HFFc6 (cell line): ENCODE results near the gene CCDC197. TPM values are rescaled to one million over a fixed set of nuclear protein-coding genes. Genes with fewer than 3 reads are reported as not detected.

Experiments used
- DNase-seq: peaks from one replicate; pipeline ENCODE4 v3.0.0-alpha.2; 2018
- H3K27ac Mint-ChIP-seq: 2 replicates; pipeline ENCODE4 v1.8.0; 2020; ENCODE audit warnings: mild to moderate bottlenecking, mixed read lengths
- H3K27me3 Mint-ChIP-seq: 2 replicates; pipeline ENCODE4 v1.8.0; 2021; ENCODE audit warnings: mild to moderate bottlenecking, moderate library complexity, mixed read lengths; ENCODE audit not compliant: insufficient read depth
- H3K36me3 Mint-ChIP-seq: 2 replicates; pipeline ENCODE4 v1.8.0; 2021; ENCODE audit warnings: low read depth, mixed read lengths
- H3K4me1 Mint-ChIP-seq: 2 replicates; pipeline ENCODE4 v1.8.0; 2020; ENCODE audit warnings: low read depth, mixed read lengths
- H3K4me3 Mint-ChIP-seq: 2 replicates; pipeline ENCODE4 v1.8.0; 2020; ENCODE audit warnings: mild to moderate bottlenecking, moderate library complexity, mixed read lengths
- H3K9me3 Mint-ChIP-seq: 2 replicates; pipeline ENCODE4 v1.8.0; 2020; ENCODE audit warnings: mild to moderate bottlenecking, mixed read lengths
- total RNA-seq, 6 experiments: library from RNA; stranded (reverse); fragmentation: NEBNext Ultra II Directional; extraction: Animal tissue kit (Norgen Biotek cat#: 25700); gene quantifications; 2 replicates in 1 of 6; 3 replicates in 5 of 6; pipeline ENCODE4 v1.2.3, GENCODE V29; 2021
- TF ChIP-seq, protein P1 (sequence below): fragments of 200-600 bp; sonication (generic); IDR thresholded peaks from 2 replicates; pipeline ENCODE4 v1.5.0; 2021; ENCODE audit warnings: antibody characterized with exemption, mild to moderate bottlenecking

CCDC197 gene
- total RNA-seq, 6 experiments from 2014 or later = not detected

DNA sequence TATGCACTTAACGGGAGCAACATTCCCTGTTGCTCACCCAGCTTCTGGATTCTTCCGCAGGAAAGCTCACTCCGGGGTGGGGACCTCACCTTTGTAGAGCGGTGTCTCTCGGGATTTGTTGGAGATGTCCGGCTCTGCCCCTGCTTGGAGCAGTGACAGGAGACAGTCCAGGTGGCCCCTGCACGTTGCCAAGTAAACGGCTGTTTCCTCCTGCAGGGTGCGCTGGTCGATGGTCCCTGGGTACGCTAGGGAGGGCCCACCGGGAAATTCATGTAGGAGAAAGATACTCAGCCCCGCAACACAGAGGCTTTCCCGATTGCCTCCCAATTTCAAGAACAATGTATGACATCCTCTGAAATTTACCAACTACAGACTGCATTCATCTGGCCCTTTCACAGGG, 43.8 kb upstream of the CCDC197 start:
- Mint-ChIP-seq H3K4me3 (no peak overlapping the region), H3K36me3 (no peaks in the 10 kb centered on the region), H3K9me3 (no peaks in the 10 kb centered on the region), H3K4me1 (no peaks in the 10 kb centered on the region), H3K27ac (no peak overlapping the region), H3K27me3 (peaks cover 10% of the 10 kb centered on the region)
- TF ChIP-seq, protein P1, sequence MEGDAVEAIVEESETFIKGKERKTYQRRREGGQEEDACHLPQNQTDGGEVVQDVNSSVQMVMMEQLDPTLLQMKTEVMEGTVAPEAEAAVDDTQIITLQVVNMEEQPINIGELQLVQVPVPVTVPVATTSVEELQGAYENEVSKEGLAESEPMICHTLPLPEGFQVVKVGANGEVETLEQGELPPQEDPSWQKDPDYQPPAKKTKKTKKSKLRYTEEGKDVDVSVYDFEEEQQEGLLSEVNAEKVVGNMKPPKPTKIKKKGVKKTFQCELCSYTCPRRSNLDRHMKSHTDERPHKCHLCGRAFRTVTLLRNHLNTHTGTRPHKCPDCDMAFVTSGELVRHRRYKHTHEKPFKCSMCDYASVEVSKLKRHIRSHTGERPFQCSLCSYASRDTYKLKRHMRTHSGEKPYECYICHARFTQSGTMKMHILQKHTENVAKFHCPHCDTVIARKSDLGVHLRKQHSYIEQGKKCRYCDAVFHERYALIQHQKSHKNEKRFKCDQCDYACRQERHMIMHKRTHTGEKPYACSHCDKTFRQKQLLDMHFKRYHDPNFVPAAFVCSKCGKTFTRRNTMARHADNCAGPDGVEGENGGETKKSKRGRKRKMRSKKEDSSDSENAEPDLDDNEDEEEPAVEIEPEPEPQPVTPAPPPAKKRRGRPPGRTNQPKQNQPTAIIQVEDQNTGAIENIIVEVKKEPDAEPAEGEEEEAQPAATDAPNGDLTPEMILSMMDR = no peak; the same call in 1 of the 2 replicates
- DNase-seq = no peak

DNA sequence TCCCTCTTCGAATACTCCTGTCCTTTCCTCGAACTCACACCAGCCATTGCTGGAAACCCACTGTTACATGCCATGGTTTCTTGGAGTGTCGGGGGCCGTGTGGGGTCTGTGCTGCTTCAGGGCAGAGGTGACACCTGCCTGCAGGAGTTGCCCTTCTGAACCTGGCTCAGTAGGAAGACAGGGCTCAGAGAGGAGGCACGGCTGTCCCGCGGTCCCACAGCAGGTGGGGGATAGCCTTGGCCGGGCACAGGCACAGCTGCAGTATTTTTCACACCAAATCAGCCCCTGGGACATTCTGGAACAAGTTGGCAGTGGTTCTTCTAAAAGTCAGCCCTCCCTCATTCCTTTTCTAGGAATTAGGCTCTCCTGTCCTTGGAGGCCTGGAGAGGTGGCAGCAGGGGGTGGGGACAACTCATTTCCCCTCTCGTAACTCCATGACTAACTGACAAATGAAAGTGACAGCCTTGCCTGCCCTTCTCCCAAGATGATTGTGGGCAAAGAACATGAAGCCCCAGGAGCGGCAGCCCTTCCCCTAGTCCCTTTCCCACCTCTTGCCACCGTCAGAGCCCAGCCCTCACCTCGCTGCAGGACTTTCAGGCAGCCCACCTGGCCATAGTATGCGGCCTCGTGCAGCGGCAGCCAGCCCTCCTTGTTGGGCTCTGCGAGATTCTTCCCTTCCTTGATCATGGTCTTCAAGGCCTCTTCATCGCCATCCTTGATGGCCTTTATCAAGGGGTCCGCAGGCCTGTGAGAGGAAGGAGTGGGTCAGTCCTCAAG, 43.2 kb upstream of the CCDC197 start:
- DNase-seq = no peak
- Mint-ChIP-seq H3K4me3 (no peak overlapping the region), H3K4me1 (peaks cover 3% of the 10 kb centered on the region), H3K9me3 (no peaks in the 10 kb centered on the region), H3K36me3 (no peaks in the 10 kb centered on the region), H3K27ac (no peak overlapping the region), H3K27me3 (peaks cover 10% of the 10 kb centered on the region)
- TF ChIP-seq, protein P1 = no peak

DNA sequence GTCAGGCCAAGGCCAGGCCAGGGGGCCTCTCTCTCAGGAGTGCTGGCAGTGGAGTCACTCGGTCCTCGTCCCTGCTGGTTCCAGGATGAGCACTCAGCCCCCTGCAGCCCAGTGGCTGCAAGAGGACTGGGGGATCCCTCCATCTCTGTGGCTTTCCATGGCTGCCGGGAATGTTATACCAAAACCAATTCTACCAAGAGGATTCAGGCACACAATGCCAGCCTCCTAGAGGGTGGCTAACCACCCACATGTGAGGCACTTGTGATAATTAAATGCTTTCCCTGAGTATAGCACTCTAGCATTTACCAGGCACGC, 42.6 kb upstream of the CCDC197 start:
- peaks cover 8% of the 10 kb centered on the region for H3K4me1 Mint-ChIP-seq

DNA sequence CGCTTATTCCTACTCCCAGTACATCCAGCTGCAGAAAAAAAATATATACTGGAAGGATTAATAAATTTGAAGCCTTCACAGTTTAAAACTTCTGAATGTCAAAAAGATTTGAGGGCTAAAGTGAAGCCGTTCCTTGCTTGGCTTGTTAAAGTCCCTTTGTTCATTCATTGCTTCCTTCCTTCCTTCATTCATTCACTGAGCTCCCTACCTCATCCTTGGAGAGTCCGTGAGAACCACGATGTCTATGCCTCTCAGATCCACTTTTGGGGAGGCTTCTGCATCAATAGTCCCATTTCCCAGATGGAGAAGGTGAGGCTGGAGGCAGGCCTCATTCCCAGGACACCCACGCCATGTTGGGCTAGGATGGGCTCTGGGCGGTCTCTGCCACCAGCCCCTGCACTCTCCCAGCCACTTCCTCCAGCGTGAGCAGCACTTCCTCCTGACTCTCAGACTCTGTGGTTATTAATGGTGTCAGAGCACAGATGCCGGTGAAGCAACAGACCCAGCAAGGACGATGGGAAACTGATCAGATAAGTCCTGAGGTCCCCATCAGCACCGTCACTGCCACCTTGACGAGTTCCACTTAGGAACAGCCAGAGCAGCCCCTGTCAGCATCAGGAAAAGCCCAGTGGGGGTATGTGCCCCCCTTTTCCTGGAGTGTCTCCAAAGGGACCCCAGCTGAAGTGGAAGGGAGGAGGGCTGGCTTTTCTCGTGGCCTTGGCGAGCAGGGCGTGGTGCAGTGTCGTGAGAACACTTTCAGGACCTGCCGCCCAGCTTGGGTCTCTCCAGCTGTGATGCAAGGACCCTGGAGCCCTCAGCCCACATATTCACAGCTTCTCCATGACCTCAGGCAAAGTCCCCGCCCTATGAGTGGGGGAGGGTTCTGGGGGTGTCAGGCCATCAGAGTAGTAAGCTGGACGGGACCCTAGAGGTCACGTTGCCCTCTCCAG, 41.9 kb upstream of the CCDC197 start:
- H3K4me3 Mint-ChIP-seq = no peak overlapping the region
- H3K27me3 Mint-ChIP-seq = peaks cover 10% of the 10 kb centered on the region
- TF ChIP-seq, protein P1 = no peak
- no peaks in the 10 kb centered on the region for H3K9me3 Mint-ChIP-seq
- H3K4me1 Mint-ChIP-seq = peaks cover 15% of the 10 kb centered on the region
- DNase-seq = no peak
- H3K36me3 Mint-ChIP-seq = no peaks in the 10 kb centered on the region
- no peak overlapping the region for H3K27ac Mint-ChIP-seq

More for the DNA sequence above, 42.6 kb upstream of the CCDC197 start:
- H3K36me3 Mint-ChIP-seq = no peaks in the 10 kb centered on the region
- no peaks in the 10 kb centered on the region for H3K9me3 Mint-ChIP-seq
- H3K4me3 Mint-ChIP-seq = no peak overlapping the region
- peaks cover 10% of the 10 kb centered on the region for H3K27me3 Mint-ChIP-seq
- no peak overlapping the region for H3K27ac Mint-ChIP-seq
- TF ChIP-seq, protein P1 = no peak
- no peak for DNase-seq

DNA sequence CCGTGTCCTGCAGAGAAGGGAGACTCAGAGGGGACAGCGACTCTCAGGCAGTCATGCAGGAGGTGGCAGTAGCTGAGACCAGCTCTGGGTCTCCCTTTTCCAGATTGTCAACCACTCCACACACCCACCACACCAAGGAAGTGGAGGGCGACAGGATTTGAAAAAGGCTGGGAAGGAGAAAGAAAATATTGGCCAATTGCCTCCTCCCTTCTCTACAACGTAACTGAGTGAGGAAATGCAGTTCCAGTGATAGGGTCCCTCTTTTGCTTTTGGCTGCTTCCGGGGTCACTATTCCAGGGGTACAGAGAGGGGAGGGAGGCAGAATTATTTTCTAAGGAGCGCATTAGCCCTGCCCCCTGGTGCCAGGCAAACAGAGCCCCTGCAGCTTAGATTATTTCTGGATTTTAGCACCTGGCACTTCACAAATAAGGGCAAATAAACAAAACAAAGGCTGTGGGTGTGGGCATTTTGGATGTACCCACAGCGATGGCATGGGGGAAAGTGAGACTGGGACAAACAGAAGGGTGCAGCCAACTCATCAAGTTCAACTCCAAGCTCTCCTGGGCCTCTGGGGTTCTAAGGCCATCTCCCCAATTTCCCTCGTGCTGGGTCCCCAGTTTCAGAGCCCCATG, 41.1 kb upstream of the CCDC197 start:
- peaks cover 6% of the 10 kb centered on the region for H3K27me3 Mint-ChIP-seq
- H3K4me3 Mint-ChIP-seq = no peak overlapping the region
- peaks cover 20% of the 10 kb centered on the region for H3K4me1 Mint-ChIP-seq
- H3K36me3 Mint-ChIP-seq = no peaks in the 10 kb centered on the region
- no peaks in the 10 kb centered on the region for H3K9me3 Mint-ChIP-seq
- no peak for DNase-seq
- TF ChIP-seq, protein P1 = no peak
- no peak overlapping the region for H3K27ac Mint-ChIP-seq
